Keratinocyte (primary cell): ENCODE measurements around the gene CR1L. TPM values are rescaled to one million over a fixed set of nuclear protein-coding genes. Genes with fewer than 3 reads are reported as not detected.

Experiments
- DNase-seq: peaks from one replicate; pipeline ENCODE4 v3.0.0-alpha.2; 2011; ENCODE audit warnings: low read depth, missing footprints, low spot score
- FAIRE-seq: peaks from 2 replicates; lab custom pipeline; 2011; peaks lifted over from hg19 to GRCh38; lab: Jason Lieb, UNC
- H2AFZ ChIP-seq: 2 replicates; pipeline ENCODE4 v1.6.0; 2012; ENCODE audit warnings: low read length, control low read depth, inconsistent platforms; ENCODE audit not compliant: control insufficient read depth
- H3K27ac ChIP-seq: 2 replicates; pipeline ENCODE4 v1.5.1; 2011; ENCODE audit warnings: low read length; ENCODE audit not compliant: control insufficient read depth, insufficient read depth
- H3K27me3 ChIP-seq: 3 replicates; pipeline ENCODE4 v1.6.0; 2011; ENCODE audit warnings: low read length; ENCODE audit not compliant: control insufficient read depth, insufficient read depth; ENCODE audit errors: extremely low read depth
- H3K36me3 ChIP-seq, 2 experiments: 2 replicates in 1 of 2; 3 replicates in 1 of 2; pipeline ENCODE4 v1.5.1; 2011; ENCODE audit warnings: low read length in 2 of 2, mild to moderate bottlenecking in 1 of 2; ENCODE audit not compliant: control insufficient read depth in 2 of 2, insufficient read depth in 2 of 2; ENCODE audit errors: extremely low read depth in 1 of 2
- H3K4me1 ChIP-seq: 3 replicates; pipeline ENCODE4 v1.5.1; 2011; ENCODE audit warnings: low read length; ENCODE audit not compliant: control insufficient read depth, insufficient read depth; ENCODE audit errors: extremely low read depth
- H3K4me2 ChIP-seq: 3 replicates; pipeline ENCODE4 v1.6.0; 2011; ENCODE audit warnings: low read depth, low read length; ENCODE audit not compliant: control insufficient read depth, insufficient read depth; ENCODE audit errors: extremely low read depth
- H3K4me3 ChIP-seq, 3 experiments: fragments of 200-600 bp in 1 of 3; sonication (generic) in 1 of 3; 2 replicates in 2 of 3; 3 replicates in 1 of 3; pipeline ENCODE4 v1.5.1; 2011 to 2016; ENCODE audit warnings: low read length in 3 of 3, mild to moderate bottlenecking in 3 of 3, control low read depth in 2 of 3, inconsistent platforms in 1 of 3, low read depth in 1 of 3, mixed read lengths in 1 of 3, mixed run types in 1 of 3, moderate library complexity in 1 of 3; ENCODE audit not compliant: control insufficient read depth in 2 of 3, insufficient read depth in 2 of 3; ENCODE audit errors: extremely low read depth in 1 of 3
- H3K79me2 ChIP-seq: 2 replicates; pipeline ENCODE4 v1.6.0; 2012; ENCODE audit warnings: low read length; ENCODE audit not compliant: control insufficient read depth, insufficient read depth
- H3K9ac ChIP-seq: 3 replicates; pipeline ENCODE4 v1.6.0; 2011; ENCODE audit warnings: low read length; ENCODE audit not compliant: control insufficient read depth, insufficient read depth; ENCODE audit errors: extremely low read depth
- H3K9me1 ChIP-seq: 3 replicates; pipeline ENCODE4 v1.6.0; 2011; ENCODE audit warnings: low read length; ENCODE audit not compliant: control insufficient read depth, insufficient read depth; ENCODE audit errors: extremely low read depth
- H3K9me3 ChIP-seq: 2 replicates; pipeline ENCODE4 v1.5.1; 2012; ENCODE audit warnings: low read depth, low read length; ENCODE audit not compliant: control insufficient read depth
- H4K20me1 ChIP-seq: 3 replicates; pipeline ENCODE4 v1.6.0; 2011; ENCODE audit warnings: low read length; ENCODE audit not compliant: control insufficient read depth, insufficient read depth; ENCODE audit errors: extremely low read depth
- EZH2 ChIP-seq: IDR thresholded peaks from one replicate; pipeline ENCODE4 v1.6.1; 2012; ENCODE audit warnings: inconsistent platforms, mild to moderate bottlenecking, low read length, moderate library complexity
- dilution Hi-C: fragments of 300-500 bp; cut with MboI; formaldehyde crosslinking; loops from one replicate; pipeline ENCODE4 v1.7.0; 2020; ENCODE audit warnings: low sequenced_read_pairs; ENCODE audit not compliant: extremely low pct_ligation_motif_present
- polyA plus RNA-seq, 5 experiments: library from polyadenylated mRNA; depleted of rRNA in 3 of 5; stranded (reverse) in 3 of 5; stranded (forward) in 1 of 5; unstranded in 1 of 5; fragments of >200 nt; gene quantifications; 1 replicate in 1 of 5; 2 replicates in 3 of 5; 3 replicates in 1 of 5; pipeline versions ENCODE4 v1.2.1 to v1.2.3, GENCODE V29; 2011 to 2012; ENCODE audit warnings: missing spikeins in 2 of 5, low read depth in 1 of 5, low replicate concordance in 1 of 5
- TF ChIP-seq, protein P1 (sequence below), 3 experiments: IDR thresholded peaks in 1 of 3; conservative IDR thresholded peaks in 1 of 3; optimal IDR thresholded peaks in 1 of 3; 2 replicates in 2 of 3; 3 replicates in 1 of 3; pipeline versions ENCODE3 to v1.5.1; 2011; ENCODE audit warnings: low read length in 3 of 3, mild to moderate bottlenecking in 3 of 3, moderate library complexity in 2 of 3, control low read depth in 1 of 3, inconsistent platforms in 1 of 3; ENCODE audit not compliant: insufficient read depth in 2 of 3; ENCODE audit errors: extremely low read depth in 1 of 3

CR1L gene
- polyA plus RNA-seq, 1 donor (not counting 4 experiments of a cell fraction or from before 2014, with no cell fraction given) = not detected

DNA sequence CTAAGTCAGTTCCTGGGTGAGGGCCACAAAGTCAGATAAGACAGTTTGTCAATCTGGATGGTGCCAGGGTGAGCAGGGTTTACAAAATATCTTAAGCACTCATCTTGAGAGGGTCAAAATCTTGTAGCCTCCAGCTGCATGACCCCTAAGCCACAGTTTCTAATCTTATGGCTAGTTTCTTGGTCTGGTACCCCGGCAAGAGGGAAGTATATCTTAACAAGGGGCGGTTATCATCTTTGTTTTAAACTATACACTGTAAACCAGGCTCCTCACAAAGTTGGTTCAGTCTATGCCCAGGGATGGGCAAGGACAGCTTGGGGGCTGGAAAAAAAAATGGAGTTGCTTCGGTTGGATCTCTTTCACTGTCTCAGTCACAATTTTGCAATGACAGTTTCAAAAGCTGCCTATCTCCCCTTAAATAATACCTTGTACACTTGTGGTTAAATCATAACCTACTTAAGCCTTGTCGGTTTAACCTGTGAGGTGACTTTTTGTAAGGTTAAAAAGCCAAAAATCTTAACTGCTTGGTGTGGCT is 99.1 kb downstream of the CR1L start:
- TF ChIP-seq EZH2 = no peak
- TF ChIP-seq, protein P1, sequence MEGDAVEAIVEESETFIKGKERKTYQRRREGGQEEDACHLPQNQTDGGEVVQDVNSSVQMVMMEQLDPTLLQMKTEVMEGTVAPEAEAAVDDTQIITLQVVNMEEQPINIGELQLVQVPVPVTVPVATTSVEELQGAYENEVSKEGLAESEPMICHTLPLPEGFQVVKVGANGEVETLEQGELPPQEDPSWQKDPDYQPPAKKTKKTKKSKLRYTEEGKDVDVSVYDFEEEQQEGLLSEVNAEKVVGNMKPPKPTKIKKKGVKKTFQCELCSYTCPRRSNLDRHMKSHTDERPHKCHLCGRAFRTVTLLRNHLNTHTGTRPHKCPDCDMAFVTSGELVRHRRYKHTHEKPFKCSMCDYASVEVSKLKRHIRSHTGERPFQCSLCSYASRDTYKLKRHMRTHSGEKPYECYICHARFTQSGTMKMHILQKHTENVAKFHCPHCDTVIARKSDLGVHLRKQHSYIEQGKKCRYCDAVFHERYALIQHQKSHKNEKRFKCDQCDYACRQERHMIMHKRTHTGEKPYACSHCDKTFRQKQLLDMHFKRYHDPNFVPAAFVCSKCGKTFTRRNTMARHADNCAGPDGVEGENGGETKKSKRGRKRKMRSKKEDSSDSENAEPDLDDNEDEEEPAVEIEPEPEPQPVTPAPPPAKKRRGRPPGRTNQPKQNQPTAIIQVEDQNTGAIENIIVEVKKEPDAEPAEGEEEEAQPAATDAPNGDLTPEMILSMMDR (optimal IDR thresholded peaks at IDR 0.05 in 1 of 3, IDR thresholded peaks at IDR 0.05 in 1 of 3, conservative IDR thresholded peaks at IDR 0.05 in 1 of 3; ENCODE audit: extremely low read depth in 1 of 3, insufficient read depth in 2 of 3, low read length in 3 of 3) = no peak
- Histone ChIP-seq H3K9me3 (no peaks in the 10 kb centered on the region), H3K4me1 (peaks cover 4% of the 10 kb centered on the region), H3K9ac (no peak overlapping the region), H4K20me1 (no peaks in the 10 kb centered on the region), H3K4me2 (no peak overlapping the region), H3K27ac (no peak overlapping the region), H3K79me2 (no peaks in the 10 kb centered on the region), H3K9me1 (no peaks in the 10 kb centered on the region), H3K27me3 (no peaks in the 10 kb centered on the region), H3K36me3 (no peaks in the 10 kb centered on the region), H2AFZ (no peak overlapping the region), H3K4me3 (no peak overlapping the region)
- dilution Hi-C loops = no loop called here
- no peak for FAIRE-seq
- DNase-seq = no peak

- dilution Hi-C loops = no loop called here
- Histone ChIP-seq H3K4me2 (no peak overlapping the region), H3K4me1 (peaks cover 4% of the 10 kb centered on the region), H3K9me1 (no peaks in the 10 kb centered on the region), H3K79me2 (no peaks in the 10 kb centered on the region), H3K9me3 (no peaks in the 10 kb centered on the region), H3K27ac (no peak overlapping the region), H3K36me3 (no peaks in the 10 kb centered on the region), H3K9ac (no peak overlapping the region), H3K27me3 (no peaks in the 10 kb centered on the region), H4K20me1 (no peaks in the 10 kb centered on the region), H3K4me3 (no peak overlapping the region), H2AFZ (no peak overlapping the region)
- TF ChIP-seq EZH2 = no peak
- TF ChIP-seq, protein P1 (optimal IDR thresholded peaks at IDR 0.05 in 1 of 3, IDR thresholded peaks at IDR 0.05 in 1 of 3, conservative IDR thresholded peaks at IDR 0.05 in 1 of 3; ENCODE audit: extremely low read depth in 1 of 3, insufficient read depth in 2 of 3, low read length in 3 of 3) = no peak
- DNase-seq (no peak), FAIRE-seq (no peak)
These were observed 100.4 kb downstream of the CR1L start for GRCh38 chr1:207745285-207745684.
